ENCODE results near the gene AKAP6.
A peak's percentile ranks its signal among the peaks of the same experiment; 100 is the strongest.

The AKAP6 gene

DNA sequence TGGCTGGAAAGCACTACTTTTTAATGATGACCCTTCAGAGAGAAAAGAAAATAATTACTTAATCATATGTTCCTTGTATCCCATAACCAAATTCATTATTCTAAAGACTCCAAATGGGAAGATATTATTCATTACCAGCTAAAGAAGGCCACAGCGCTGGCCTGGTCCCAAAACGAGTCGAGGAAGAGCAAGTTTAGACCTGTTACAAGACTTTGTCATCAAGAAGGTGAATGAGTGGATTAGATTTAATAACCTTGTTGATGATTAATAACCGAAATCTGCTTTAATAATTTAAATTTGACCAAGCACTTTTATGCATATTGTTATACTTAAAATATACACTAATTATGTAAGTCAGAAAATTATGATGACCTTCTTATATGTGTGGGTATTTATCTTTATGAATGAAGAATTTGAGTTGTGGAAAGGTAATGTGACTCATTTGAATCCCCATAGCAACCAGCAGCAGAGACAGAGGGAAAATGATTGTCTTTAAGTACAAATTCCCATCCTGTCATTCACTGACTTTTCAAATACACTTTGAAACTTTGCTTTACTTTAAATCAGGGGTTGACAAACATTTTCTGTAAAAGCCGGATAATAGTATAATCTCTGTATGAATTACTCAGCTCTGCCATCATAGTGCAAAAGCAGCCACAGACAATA, 409.2 kb downstream of the AKAP6 start:
- no peak for DNase-seq (ENCODE audit: extremely low read depth, low read depth)
- TF ChIP-seq CTCF (IDR thresholded peaks at IDR 0.05; ENCODE audit: low read depth, low read length) = no peak

GRCh38 chr14:32744811-32745445, 415.8 kb downstream of the AKAP6 start:
- TF ChIP-seq CTCF (IDR thresholded peaks at IDR 0.05; ENCODE audit: low read depth, low read length) = no peak
- no peak for DNase-seq (ENCODE audit: extremely low read depth, low read depth)

GRCh38 chr14:32754209-32754608, 425.1 kb downstream of the AKAP6 start:
- DNase-seq (ENCODE audit: extremely low read depth, low read depth) = no peak
- TF ChIP-seq CTCF (IDR thresholded peaks at IDR 0.05; ENCODE audit: low read depth, low read length) = no peak

DNA sequence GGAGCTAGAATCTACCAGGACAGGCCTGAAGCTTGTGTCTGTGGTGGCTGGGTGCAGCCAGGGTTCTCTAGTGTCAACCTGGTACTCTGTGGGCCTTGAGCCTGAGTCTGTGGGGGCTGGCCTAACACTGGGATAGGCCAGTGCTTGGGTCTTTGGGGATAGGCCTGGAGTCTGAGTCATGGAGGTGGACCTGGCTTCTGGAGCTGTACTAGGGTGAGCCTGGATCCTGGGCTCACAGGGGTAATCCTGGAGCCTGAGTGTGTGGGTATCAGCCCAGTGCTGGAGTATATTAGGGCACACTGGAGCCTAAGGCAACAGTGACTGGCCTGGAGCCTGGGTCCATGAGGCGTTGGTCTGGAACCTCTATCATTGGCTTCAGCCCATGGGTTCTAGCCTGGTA, 427.1 kb downstream of the AKAP6 start:
- DNase-seq (ENCODE audit: extremely low read depth, low read depth) = no peak
- no peak for TF ChIP-seq CTCF (IDR thresholded peaks at IDR 0.05; ENCODE audit: low read depth, low read length)

DNA sequence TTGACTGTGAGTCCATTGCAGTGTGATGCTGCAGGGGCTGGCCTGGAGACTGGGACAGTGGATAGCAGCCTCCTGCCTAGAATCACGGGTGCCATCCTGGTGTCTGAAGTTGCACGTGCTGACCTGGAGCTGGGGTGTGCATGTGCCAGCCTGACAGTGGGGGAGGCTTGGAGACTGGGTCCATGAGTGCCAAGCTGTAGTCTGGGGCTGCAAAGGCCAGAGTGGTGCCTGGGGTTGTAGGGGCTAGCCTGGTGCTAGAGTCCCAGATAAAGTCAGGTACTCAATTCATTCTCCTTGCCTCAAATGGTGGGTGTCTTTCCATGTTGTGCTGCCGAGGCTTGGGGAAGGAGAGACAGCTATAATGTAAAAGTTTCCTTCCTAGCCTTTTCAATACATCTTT, 427.7 kb downstream of the AKAP6 start:
- no peak for DNase-seq (ENCODE audit: extremely low read depth, low read depth)
- no peak for TF ChIP-seq CTCF (IDR thresholded peaks at IDR 0.05; ENCODE audit: low read depth, low read length)

DNA sequence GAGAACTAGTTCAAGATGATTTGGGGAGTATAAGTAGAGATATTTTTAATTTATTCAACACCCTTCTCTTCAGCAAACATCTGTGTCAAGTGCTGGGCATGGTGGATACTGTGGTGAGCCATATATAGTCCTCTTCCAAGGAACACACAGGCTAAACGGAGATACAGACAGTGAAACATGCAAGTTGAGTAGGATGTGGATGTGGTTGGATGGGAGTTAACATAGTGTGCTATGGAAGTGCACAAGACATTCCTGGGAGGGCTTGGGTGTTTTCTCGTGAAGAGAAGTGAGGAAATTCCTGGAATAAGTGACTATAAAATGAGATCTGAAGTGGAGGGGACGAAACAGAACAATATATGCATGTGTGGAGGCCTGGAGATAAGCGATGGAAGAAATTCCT, 428.5 kb downstream of the AKAP6 start:
- no peak for DNase-seq (ENCODE audit: extremely low read depth, low read depth)
- no peak for TF ChIP-seq CTCF (IDR thresholded peaks at IDR 0.05; ENCODE audit: low read depth, low read length)

GRCh38 chr14:32761381-32761968, 432.4 kb downstream of the AKAP6 start:
- DNase-seq (ENCODE audit: extremely low read depth, low read depth) = peak; percentile 4

More at GRCh38 chr14:32761381-32761968, 432.4 kb downstream of the AKAP6 start:
- TF ChIP-seq CTCF (IDR thresholded peaks at IDR 0.05; ENCODE audit: low read depth, low read length) = no peak

Data from AG09319 (cell line).